GM18508 (cell line): ENCODE measurements around the gene DYDC1.
"Not testable (repeated sequence)": the region's sequence is repeated elsewhere in the genome, so short reads cannot be mapped to it uniquely, and the experiment has no call there.

Source experiments
- ATAC-seq: cut with Tn5 transposase; IDR thresholded peaks from one replicate; pipeline ENCODE4 v1.9.1; 2021; ENCODE audit warnings: moderate number of reproducible peaks; ENCODE audit not compliant: insufficient read depth, unreplicated experiment

DYDC1 gene

DNA sequence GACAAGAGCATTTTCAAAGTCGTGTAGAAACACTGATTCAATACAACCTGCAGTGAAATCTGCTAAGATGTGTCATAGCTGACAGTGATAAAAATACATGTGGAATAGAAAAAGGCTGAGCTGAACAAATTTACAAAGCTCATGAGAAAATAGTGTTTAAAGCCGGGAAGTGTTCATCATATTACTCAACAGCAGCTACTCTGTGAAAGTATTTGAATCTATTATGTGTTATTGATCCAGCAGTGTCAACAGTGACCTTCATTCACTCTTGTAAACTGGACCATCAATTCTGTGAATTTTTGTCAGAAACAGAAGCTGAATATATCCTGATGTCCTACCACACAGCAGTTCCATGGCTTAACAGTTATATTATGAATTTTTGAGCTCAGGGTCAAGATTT is 11.6 kb downstream of the DYDC1 start:
- no peak for ATAC-seq

DNA sequence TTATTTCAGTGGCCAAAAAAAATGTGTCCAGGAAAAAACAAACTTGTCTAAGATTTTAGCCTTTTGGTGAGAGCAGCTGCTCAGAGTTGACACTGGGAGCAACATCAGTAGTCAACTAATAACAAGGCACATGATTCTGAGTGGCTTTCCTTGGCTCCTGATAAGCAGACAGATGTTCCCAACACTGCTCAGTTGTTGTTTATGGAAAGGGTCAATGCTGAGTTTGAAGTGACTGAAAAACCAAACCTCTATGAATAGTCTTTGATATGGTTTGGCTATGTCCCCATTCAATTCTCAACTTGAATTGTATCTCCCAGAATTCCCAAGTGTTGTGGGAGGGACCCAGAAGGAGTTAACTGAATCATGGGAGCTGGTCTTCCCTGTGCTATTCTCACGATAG is 12.3 kb downstream of the DYDC1 start:
- no peak for ATAC-seq

DNA sequence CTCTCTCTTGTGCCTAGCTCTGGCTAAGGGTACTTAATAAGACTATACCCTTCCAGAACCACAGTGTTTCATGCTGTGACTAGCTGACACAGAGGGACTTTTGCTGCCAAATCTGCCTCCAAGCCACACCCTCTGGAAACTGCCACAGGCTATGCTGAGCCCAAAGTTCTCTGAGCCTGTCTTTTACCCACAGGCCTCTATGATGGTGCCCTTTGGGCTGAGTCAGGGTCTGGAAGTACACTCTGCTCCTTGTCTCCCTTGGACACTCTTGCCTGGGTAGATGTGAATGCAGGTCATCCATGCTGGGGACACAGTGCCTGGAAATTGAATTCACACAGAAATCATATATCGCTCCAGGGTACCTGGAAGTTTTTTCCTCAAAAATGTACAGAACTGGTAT is 22.6 kb downstream of the DYDC1 start:
- ATAC-seq = no peak

DNA sequence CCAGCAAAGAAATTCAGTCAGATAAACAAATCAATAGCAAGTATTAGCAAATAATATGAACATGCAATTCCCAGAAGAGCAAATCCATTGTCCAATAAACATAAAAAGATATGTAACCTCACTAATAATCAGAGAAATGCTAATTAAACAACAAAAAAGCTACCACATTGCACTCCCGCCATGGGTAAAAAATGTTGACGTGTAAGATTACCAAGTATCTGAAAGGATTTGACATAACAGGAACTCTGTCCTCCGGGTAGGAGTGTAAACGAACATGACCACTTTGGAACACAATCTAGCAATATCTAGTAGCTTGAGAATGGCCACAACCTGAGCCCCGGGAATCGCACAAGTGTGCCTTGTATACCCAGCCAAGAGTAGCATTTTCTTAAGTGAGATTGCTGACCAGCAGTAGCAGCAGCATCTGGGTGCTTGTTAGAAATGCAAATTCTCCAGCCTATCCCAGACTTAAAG is 31.6 kb downstream of the DYDC1 start:
- no peak for ATAC-seq

DNA sequence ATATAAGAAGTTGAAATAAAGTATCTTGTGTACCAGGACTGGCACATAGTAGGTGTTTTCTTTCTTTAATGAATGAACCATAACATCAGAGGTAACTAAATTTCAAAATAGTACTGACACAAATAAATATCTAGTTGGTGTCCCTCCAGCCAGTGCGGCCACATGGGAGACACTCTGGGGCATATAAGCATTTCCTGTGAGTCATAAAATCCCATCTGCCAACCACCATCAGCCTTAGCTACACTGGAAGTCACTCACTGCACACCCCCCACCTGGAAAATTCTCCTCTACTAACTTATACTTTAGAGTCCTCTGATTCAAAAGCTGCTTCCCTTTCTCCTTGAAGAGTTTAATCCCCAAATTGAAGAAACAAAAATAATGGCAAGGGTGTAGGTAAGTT is 32.5 kb downstream of the DYDC1 start:
- no peak for ATAC-seq

DNA sequence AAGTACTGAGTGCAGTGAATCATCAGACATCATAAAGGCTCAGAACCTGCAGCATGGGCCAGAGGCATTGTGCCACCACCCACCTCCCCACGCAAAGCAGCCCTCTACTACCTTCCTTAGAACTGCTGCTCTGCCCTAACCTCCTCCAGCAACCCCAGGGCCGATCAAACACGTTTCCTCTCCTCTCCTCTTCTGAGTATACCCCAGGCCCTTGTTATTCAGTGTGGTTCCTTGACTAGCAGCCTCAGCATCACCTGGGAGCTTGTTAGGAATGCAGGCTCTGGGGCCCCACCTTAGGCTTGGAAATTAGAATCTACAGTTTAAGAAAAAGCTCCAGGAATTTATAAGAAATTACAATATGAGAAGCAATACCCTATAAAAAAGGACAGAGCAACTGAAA is 33.2 kb downstream of the DYDC1 start:
- no peak for ATAC-seq

DNA sequence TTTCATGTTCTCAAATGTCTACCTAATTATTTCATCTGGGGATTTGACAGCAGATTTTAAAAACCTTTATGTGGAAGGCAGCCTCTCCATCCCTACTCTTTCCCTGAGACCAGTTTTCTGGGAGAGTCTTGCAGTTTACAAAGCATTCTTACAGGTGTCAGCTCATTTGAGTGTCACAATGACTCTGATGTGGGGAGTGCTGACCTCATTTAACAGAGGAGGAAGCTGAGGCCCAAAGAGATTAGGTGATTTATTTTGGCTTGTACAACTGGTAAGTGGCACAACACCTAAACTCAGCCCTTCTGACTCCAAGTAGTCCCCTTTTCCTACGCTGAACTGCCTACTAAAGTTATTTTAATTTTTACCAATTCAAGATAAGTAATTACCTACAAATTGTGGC is 33.8 kb downstream of the DYDC1 start:
- no peak for ATAC-seq

DNA sequence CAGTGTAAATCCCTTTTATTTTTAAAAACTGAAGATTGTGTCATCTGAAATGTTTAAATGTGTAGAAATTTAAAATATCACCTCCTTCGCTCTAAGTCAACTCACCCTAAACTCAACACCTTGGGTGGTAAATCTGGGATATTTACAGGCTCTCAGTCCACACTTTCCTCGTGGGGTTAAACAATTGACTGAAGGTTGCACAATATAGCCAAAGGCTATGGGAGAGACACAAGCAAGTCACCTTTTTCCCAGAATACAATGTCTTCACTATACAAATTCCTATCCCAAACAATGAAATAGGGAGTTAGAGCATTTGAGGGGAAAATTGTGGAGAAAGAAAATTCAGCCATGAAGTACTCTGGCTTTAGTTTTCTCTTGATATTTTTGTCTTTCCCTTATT is 34.4 kb downstream of the DYDC1 start:
- no peak for ATAC-seq

DNA sequence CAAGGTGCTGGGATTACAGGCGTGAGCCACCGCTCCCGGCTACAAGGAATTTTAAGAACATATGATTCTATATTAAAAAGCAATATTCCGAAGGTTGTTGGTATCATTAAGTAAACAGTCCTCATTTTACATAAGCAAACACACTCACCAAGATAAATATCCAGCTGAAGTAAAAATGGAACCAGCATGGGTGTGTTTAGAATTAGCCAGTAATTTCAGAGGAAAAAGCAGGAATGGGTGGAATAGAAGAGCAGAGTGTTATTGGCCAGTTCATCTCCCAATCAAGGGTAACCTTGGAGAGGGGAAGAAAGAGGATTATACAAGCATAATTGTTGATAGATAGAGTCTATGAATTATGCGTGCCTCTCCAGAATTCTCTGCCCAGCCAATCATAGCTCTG is 35.4 kb downstream of the DYDC1 start:
- ATAC-seq = no peak

DNA sequence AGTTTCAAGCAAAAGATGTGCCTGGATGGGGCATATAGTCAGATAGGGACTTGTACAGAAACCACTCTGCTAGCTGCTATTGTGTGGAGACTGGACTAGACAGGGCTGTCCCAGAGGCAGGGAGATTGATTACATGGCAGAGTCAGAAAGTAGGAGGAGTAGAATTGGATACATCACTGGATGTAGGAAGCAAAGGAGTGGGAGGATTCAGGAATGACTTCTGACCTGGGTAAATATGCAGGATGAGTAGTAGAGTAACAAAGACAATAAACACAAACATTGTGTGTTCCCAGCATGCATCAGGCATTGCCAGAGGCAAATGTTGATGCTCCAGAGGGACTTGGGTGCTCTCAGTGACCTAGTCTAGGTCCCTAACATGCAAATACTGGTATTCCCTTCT is 36.2 kb downstream of the DYDC1 start:
- ATAC-seq = no peak

DNA sequence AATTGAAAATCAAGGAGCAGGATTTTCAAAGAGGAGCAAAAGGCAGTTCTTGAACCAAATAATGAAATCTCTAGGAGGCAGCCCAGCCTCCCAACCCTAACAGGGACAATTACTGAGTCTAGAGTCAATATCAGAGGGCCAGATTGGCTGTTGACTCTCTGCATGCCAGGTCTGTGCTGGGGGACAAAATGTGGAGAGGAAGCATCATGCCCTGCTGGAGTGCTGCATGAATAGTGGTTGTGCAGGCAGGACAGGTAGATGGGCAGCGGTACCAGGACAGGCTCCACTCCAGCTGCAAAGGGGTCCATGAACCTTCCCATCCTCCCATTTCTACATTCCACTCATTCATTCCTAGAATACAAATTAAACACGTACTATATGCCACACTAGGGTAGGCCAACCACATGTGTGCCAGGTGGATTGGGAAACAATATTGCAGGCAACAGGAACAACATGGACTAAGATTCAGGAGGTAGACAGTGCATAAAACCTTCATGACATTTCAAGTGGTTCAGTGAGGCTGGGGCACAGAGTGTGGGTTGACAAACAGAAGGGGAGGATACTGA is 36.7 kb downstream of the DYDC1 start:
- no peak for ATAC-seq

DNA sequence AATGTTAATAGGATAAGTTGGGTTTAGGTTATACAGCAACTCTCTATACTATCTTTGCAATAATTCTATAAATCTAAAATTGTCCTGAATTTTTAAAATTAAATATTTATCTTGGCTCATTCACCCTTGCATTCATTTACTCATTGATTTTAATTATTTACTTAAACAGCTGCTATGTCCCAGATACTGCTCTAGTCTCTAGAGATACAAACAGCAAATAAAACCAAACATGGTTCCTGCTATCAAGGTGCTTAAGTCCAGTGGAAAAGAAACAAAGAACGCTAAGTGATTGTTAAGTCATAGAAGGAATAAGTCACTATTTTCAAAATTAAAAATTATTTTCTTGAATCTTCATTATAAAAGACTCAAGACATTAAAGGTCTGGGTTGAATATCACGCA is 37.2 kb downstream of the DYDC1 start:
- no peak for ATAC-seq

DNA sequence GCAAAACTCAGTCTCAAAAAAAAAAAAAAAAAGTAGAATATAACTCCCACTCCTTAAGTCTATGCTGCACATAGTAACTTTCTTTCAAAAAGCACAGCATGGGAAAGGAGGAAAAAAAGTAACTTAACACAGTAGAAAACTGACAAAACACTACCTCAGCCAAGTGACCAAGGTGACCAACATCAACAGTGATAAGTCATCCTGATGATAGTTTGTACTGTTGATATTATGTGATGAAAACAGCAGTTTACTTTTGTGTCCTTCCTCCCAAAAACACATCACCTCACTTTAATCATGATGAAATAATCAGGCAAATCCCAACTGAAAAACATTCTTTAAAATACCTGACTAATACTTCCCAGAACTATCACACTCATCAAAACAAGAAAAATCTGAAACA is 37.8 kb downstream of the DYDC1 start:
- ATAC-seq = no peak

DNA sequence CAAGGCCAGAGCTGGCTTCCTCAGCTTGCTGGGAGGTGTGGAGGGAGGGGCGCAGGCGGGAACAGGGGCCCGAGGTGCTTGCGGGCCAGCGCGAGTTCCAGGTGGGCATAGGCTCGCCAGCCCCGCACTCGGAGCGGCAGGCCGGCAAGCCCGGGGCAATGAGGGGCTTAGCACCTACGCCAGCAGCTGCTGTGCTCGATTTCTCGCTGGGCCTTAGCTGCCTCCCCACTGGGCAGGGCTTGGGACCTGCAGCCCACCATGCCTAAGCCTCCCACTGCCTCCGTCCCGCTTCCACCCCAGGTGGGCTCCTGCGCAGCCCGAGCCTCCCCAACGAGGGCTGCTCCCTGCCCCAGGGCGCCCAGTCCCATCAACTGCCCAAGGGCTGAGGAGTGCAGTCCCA is 41.2 kb downstream of the DYDC1 start:
- ATAC-seq = no peak

DNA sequence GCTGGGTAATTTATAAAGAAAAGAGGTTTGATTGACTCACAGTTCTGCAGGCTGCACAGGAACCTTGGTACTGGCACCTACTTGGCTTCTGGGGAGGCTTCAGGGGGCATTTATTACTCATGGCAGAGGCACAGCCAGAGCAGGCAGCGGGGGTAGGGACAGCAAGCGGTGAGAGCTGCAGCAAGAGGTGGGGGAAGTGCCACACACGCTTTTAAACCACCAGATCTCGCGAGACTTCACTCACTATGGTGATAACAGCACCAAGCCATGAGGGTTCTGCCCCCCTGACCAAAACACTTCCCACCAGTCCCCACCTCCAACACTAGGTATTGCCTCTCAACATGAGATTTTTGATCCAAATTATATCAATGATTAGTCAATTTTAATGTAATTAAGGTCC is 43.0 kb downstream of the DYDC1 start:
- no peak for ATAC-seq

DNA sequence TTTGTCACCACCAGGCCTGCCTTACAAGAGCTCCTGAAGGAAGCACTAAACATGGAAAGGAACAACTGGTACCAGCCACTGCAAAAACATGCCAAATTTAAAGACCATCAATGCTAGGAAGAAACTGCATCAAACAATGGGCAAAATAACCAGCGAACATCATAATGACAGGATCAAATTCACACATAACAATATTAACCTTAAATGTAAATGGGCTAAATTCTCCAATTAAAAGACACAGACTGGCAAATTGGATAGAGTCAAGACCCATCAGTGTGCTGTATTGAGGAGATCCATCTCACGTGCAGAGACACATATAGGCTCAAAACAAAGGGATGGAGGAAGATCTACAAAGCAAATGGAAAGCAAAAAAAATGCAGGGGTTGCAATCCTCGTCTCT is 50.6 kb downstream of the DYDC1 start:
- ATAC-seq = not testable (repeated sequence)

DNA sequence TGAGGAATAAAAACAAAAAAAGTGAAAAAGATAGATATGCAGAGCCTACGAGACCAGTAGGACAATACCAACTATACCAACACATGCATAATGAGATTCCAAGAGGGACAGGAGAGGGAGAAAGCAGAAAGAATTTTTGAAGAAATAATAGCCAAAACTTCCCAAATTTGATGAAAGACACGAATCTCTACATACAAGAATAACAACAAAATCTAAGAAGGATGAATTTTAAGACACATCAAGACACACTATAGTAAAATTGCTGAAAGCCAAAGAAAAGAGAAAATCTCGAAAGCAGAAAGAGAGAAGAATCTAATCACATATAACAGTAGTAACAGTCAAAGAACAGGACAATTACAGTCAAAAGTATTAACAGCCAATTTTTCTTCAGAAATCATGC is 59.6 kb downstream of the DYDC1 start:
- no peak for ATAC-seq

DNA sequence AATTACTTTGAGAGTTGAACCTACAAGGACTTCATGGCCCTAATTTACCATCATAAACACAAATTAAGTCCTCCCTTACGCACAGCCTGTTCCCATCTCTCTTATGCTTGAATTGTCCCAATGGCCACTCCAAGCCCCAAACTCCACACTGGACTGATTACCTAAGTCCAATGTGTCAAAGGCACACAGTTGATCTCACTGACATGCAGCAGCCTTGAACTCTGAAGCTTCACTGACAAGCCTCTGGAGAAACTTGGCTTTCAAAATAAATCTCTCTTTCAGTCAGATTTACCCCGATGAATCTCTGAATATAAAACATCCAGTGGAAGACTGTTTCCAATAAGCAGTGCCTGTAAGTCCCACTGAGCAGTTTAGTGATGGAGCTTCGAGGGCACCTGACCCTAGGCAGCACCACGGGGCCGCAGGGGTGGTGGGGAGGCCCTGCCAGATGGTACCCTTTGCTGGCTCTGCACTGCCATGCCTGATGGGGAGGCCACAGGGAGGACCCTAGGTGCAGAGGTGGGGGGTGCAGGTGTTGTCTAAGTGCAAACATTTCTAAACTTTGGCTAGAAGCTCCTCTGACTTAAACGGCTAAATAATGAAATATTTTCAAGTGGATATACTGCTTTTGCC is 63.8 kb downstream of the DYDC1 start:
- ATAC-seq = no peak

DNA sequence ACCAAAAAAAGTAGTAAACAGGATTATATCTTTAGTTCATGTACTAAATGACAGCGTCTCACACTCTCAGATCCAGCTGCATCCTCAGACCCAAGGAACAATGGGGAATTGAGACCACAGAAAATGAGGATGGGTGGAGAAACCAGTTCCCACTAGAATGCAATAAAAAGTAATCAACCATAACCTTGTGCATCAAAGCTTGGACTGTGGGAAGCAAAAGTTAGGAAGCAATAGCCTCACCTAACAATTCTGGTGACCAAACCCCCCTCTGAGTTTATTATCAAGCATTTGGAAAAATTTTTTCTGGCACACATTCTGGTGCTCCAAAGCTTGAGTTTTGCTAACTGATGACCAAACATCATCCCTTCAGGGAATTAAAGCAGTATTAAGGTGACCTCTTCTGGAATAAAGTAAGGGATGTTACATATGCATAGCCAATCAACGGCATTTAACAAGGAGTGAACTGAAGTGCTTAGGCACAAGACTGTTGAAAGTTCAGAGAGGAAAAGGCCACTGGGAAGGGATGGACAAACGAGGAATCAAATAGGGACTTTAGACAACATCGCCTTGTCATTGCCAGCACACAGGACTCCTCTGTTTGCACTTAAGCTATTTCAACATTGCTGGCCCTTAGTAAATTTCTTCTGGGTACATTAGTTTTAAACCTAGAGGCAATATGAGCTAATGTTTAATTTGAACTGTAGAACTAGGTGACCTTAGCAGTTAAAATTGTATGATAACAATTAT is 65.9 kb downstream of the DYDC1 start:
- no peak for ATAC-seq

DNA sequence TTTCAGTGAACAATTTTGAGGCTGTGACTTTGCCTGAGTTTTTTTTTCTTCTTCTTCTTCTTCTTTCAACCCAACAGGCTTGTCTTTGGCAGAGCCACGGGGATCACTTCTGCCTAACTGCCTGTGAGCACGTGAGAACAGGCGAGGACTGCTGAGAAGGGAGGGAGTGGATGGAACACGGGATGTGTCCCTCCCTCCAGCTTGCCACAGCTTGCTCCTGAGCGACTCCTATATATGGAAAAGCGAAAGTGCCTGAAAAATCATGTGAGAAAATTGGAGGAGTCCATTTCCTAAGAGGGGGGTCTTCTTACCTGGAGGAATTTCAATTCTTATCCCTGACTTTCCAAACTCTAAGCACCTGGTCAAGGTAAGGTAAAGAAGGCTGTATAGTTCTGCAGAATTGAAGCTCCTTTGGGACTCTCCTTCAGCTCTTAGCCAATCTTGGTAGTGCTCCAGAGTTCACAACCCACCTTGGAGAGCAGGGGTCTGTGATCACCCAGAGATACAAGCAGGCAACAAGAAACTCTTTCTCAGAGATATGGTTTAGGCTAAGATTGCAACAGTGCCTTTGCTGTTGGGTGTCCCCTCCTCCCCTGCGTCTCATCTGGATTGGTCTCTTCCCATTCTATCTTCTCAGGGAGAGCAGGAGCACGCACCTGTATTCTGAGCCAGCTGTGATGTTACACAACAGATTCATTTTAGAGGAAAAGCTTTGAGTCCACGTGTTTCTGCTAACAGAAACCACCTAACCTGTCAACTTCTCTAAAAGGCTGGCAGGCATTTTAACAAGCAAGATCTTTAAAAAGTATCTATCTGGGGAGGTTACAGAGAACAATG is 66.9 kb downstream of the DYDC1 start, which contains the start of gene MAT1A:
Gene MAT1A (minus strand): TSS at position 208 of the 837 bp plus-strand sequence. CDS start 235 bp downstream, outside the sequence.
- ATAC-seq = no peak

DNA sequence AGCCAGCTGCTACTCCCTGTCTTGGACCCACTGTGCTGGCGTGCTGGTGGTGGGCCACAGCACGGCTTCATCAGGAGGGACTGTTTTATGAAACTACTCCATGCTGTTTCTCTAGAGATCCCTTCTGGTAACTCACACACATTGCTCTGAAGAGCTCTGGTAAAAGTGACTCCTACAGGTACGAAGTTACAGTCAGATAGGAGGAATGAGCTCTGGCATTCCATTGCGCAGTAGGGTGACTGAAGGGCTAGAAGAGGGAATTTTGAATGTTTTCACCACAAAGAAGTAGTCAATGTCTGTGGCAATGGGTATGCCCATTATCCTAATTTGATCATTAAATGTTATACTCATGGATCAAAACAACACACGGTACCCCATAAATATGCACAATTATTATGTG is 67.7 kb downstream of the DYDC1 start:
- no peak for ATAC-seq
